ENCODE data around the gene NMT1. TPM values are rescaled to one million over a fixed set of nuclear protein-coding genes. Genes with fewer than 3 reads are reported as not detected.
A peak's percentile ranks its signal among the peaks of the same experiment; 100 is the strongest.

The NMT1 gene
- total RNA-seq, 3 donors from 2014 or later (not counting 1 experiment from before 2014, with no cell fraction given) = 56.6 to 94.7 (median 77.6) TPM

GRCh38 chr17:45150911-45151809 lies 90.0 kb downstream of the NMT1 start:
- no peak overlapping the region for H3K4me3 ChIP-seq (ENCODE audit: low read length)
- DNase-seq (peak in 1 of 2 donors; percentile 34), ATAC-seq (no peak)
- H3K4me1 ChIP-seq (ENCODE audit: control insufficient read depth, insufficient read depth, low read length) = peaks cover 31% of the 10 kb centered on the region
- TF ChIP-seq CTCF (IDR thresholded peaks at IDR 0.05) = no peak
- H3K27ac Mint-ChIP-seq = peak overlapping the region; percentile 80 to 98
- H3K27me3 ChIP-seq (ENCODE audit: control insufficient read depth, insufficient read depth, low read length) = no peaks in the 10 kb centered on the region
- H3K9me3 ChIP-seq (ENCODE audit: control insufficient read depth, insufficient read depth, low read length) = no peaks in the 10 kb centered on the region
- no peaks in the 10 kb centered on the region for H3K9me3 Mint-ChIP-seq
- intact Hi-C loops (cut with micrococcal nuclease) = no loop called here
- H3K4me3 Mint-ChIP-seq = peak overlapping the region; percentile 61
- H3K36me3 Mint-ChIP-seq = peaks cover 6% of the 10 kb centered on the region
- no peaks in the 10 kb centered on the region for H3K36me3 ChIP-seq (ENCODE audit: control insufficient read depth, insufficient read depth, low read length)
- peak overlapping the region; percentile 58 for H3K27ac ChIP-seq (ENCODE audit: low read length)
- peaks cover 51 to 52% of the 10 kb centered on the region in 2 donors for H3K4me1 Mint-ChIP-seq
- 58% methylated on average over 7 of the region's 8 CpGs for WGBS (ENCODE audit: insufficient coverage)
- H3K27me3 Mint-ChIP-seq (ENCODE audit: low read depth in 2 of 2) = no peaks in the 10 kb centered on the region

- H3K36me3 ChIP-seq (ENCODE audit: control insufficient read depth, insufficient read depth, low read length) = peaks cover 3% of the 10 kb centered on the region
- peaks cover 27 to 34% of the 10 kb centered on the region in 2 donors for H3K4me1 Mint-ChIP-seq
- H3K36me3 Mint-ChIP-seq = no peaks in the 10 kb centered on the region
- H3K27ac Mint-ChIP-seq = no peak overlapping the region
- H3K27ac ChIP-seq (ENCODE audit: low read length) = no peak overlapping the region
- no peaks in the 10 kb centered on the region for H3K9me3 ChIP-seq (ENCODE audit: control insufficient read depth, insufficient read depth, low read length)
- no peaks in the 10 kb centered on the region for H3K27me3 ChIP-seq (ENCODE audit: control insufficient read depth, insufficient read depth, low read length)
- ATAC-seq (peak in 1 of 3 donors; percentile 8), DNase-seq (peak in 1 of 2 donors; percentile 31)
- no peaks in the 10 kb centered on the region for H3K9me3 Mint-ChIP-seq
- WGBS (ENCODE audit: insufficient coverage) = 80% methylated on average over 2 of the region's 4 CpGs
- no peak for TF ChIP-seq CTCF (IDR thresholded peaks at IDR 0.05)
- H3K4me1 ChIP-seq (ENCODE audit: control insufficient read depth, insufficient read depth, low read length) = peaks cover 19% of the 10 kb centered on the region
- H3K4me3 ChIP-seq (ENCODE audit: low read length) = no peak overlapping the region
- H3K27me3 Mint-ChIP-seq (ENCODE audit: low read depth in 2 of 2) = no peaks in the 10 kb centered on the region
- intact Hi-C loops (cut with micrococcal nuclease) = no loop called here
- no peak overlapping the region for H3K4me3 Mint-ChIP-seq
Observed at GRCh38 chr17:45155029-45155428, 93.9 kb downstream of the NMT1 start.

- H3K36me3 ChIP-seq (ENCODE audit: control insufficient read depth, insufficient read depth, low read length) = peaks cover 3% of the 10 kb centered on the region
- Mint-ChIP-seq H3K9me3 (no peaks in the 10 kb centered on the region), H3K4me1 (peaks cover 30 to 37% of the 10 kb centered on the region in 2 donors), H3K27me3 (ENCODE audit: low read depth in 2 of 2) (no peaks in the 10 kb centered on the region), H3K36me3 (no peaks in the 10 kb centered on the region), H3K27ac (no peak overlapping the region), H3K4me3 (no peak overlapping the region)
- no peak overlapping the region for H3K27ac ChIP-seq (ENCODE audit: low read length)
- no peak for TF ChIP-seq CTCF (IDR thresholded peaks at IDR 0.05)
- no peaks in the 10 kb centered on the region for H3K9me3 ChIP-seq (ENCODE audit: control insufficient read depth, insufficient read depth, low read length)
- H3K4me3 ChIP-seq (ENCODE audit: low read length) = no peak overlapping the region
- no peaks in the 10 kb centered on the region for H3K27me3 ChIP-seq (ENCODE audit: control insufficient read depth, insufficient read depth, low read length)
- peaks cover 16% of the 10 kb centered on the region for H3K4me1 ChIP-seq (ENCODE audit: control insufficient read depth, insufficient read depth, low read length)
- intact Hi-C loops (cut with micrococcal nuclease) = no loop called here
- ATAC-seq (no peak), DNase-seq (no peak)
- 97% methylated on average over 2 of the region's 2 CpGs for WGBS (ENCODE audit: insufficient coverage)
Observed at GRCh38 chr17:45155483-45155882, 94.4 kb downstream of the NMT1 start.

Data from natural killer cell (primary cell).